ENCODE measurements around the gene UNCX. TPM values are rescaled to one million over a fixed set of nuclear protein-coding genes. Genes with fewer than 3 reads are reported as not detected.
"Not testable (repeated sequence)": the region's sequence is repeated elsewhere in the genome, so short reads cannot be mapped to it uniquely, and the experiment has no call there.

The UNCX gene
- total RNA-seq, 6 experiments from 2014 or later = not detected

GRCh38 chr7:1268866-1269265, 36.2 kb downstream of the UNCX start:
- Mint-ChIP-seq H3K4me1 (ENCODE audit: low read depth) (no peaks in the 10 kb centered on the region), H3K27ac (no peak overlapping the region), H3K27me3 (ENCODE audit: insufficient read depth) (peaks cover 17% of the 10 kb centered on the region), H3K4me3 (no peak overlapping the region), H3K9me3 (peaks cover 5% of the 10 kb centered on the region; the same call in 1 of the 2 replicates), H3K36me3 (ENCODE audit: low read depth) (no peaks in the 10 kb centered on the region; the same call in 1 of the 2 replicates)
- DNase-seq = no peak
- TF ChIP-seq CTCF (IDR thresholded peaks at IDR 0.05) = no peak

GRCh38 chr7:1269336-1269890, 36.7 kb downstream of the UNCX start:
- H3K4me3 Mint-ChIP-seq = no peak overlapping the region
- H3K36me3 Mint-ChIP-seq (ENCODE audit: low read depth) = no peaks in the 10 kb centered on the region; the same call in 1 of the 2 replicates
- no peak for DNase-seq
- H3K27ac Mint-ChIP-seq = no peak overlapping the region
- no peak for TF ChIP-seq CTCF (IDR thresholded peaks at IDR 0.05)
- peaks cover 5% of the 10 kb centered on the region; the same call in 1 of the 2 replicates for H3K9me3 Mint-ChIP-seq
- no peaks in the 10 kb centered on the region for H3K4me1 Mint-ChIP-seq (ENCODE audit: low read depth)
- H3K27me3 Mint-ChIP-seq (ENCODE audit: insufficient read depth) = peaks cover 17% of the 10 kb centered on the region

GRCh38 chr7:1270181-1270580, 37.5 kb downstream of the UNCX start:
- H3K9me3 Mint-ChIP-seq = peaks cover 5% of the 10 kb centered on the region; the same call in 1 of the 2 replicates
- peaks cover 11% of the 10 kb centered on the region for H3K27me3 Mint-ChIP-seq (ENCODE audit: insufficient read depth)
- H3K36me3 Mint-ChIP-seq (ENCODE audit: low read depth) = no peaks in the 10 kb centered on the region; the same call in 1 of the 2 replicates
- no peak for DNase-seq
- H3K4me1 Mint-ChIP-seq (ENCODE audit: low read depth) = no peaks in the 10 kb centered on the region
- no peak overlapping the region for H3K27ac Mint-ChIP-seq
- H3K4me3 Mint-ChIP-seq = no peak overlapping the region
- no peak for TF ChIP-seq CTCF (IDR thresholded peaks at IDR 0.05)

- no peaks in the 10 kb centered on the region; the same call in 1 of the 2 replicates for H3K36me3 Mint-ChIP-seq (ENCODE audit: low read depth)
- H3K4me3 Mint-ChIP-seq = no peak overlapping the region
- H3K27ac Mint-ChIP-seq = no peak overlapping the region
- TF ChIP-seq CTCF (IDR thresholded peaks at IDR 0.05) = no peak
- DNase-seq = no peak
- peaks cover 5% of the 10 kb centered on the region; the same call in 1 of the 2 replicates for H3K9me3 Mint-ChIP-seq
- peaks cover 5% of the 10 kb centered on the region; the same call in 1 of the 2 replicates for H3K27me3 Mint-ChIP-seq (ENCODE audit: insufficient read depth)
- no peaks in the 10 kb centered on the region for H3K4me1 Mint-ChIP-seq (ENCODE audit: low read depth)
Observed at GRCh38 chr7:1271046-1271445, 38.4 kb downstream of the UNCX start.

GRCh38 chr7:1271656-1272055, 39.0 kb downstream of the UNCX start:
- no peak overlapping the region for H3K4me3 Mint-ChIP-seq
- TF ChIP-seq CTCF (IDR thresholded peaks at IDR 0.05) = no peak
- no peaks in the 10 kb centered on the region for H3K4me1 Mint-ChIP-seq (ENCODE audit: low read depth)
- H3K9me3 Mint-ChIP-seq = peaks cover 7% of the 10 kb centered on the region
- peaks cover 4% of the 10 kb centered on the region; the same call in 1 of the 2 replicates for H3K27me3 Mint-ChIP-seq (ENCODE audit: insufficient read depth)
- no peaks in the 10 kb centered on the region; the same call in 1 of the 2 replicates for H3K36me3 Mint-ChIP-seq (ENCODE audit: low read depth)
- H3K27ac Mint-ChIP-seq = no peak overlapping the region
- no peak for DNase-seq

- not testable (repeated sequence) for H3K27me3 Mint-ChIP-seq (ENCODE audit: insufficient read depth); H3K36me3 Mint-ChIP-seq (ENCODE audit: low read depth); DNase-seq; H3K9me3 Mint-ChIP-seq; H3K4me1 Mint-ChIP-seq (ENCODE audit: low read depth); H3K4me3 Mint-ChIP-seq; H3K27ac Mint-ChIP-seq
Observed at GRCh38 chr7:1272136-1272535, 39.5 kb downstream of the UNCX start.
